Measurements from ENCODE around the gene SPOCK1.

SPOCK1 gene

GRCh38 chr5:137142346-137142745 lies 356.8 kb downstream of the SPOCK1 start:
- no peak for DNase-seq

DNA sequence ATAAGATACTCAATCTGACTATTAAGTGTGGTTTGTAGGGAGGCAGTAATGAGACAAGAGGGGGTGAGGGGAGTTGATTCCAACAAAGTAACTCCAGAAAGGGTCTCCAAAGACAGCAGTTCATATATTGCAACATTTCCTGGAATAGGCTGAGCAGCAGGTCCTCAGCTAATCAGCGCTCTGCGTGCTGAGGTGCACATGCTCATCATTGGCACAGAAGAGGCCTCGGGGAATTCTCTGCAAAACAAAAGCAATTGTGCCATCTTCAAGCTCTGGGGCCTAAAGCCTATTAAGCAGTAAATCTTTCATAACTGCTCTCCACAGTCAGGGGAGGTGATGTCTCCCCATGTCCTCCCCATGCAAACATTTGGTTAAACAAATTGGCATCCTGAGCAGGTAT lies 357.3 kb downstream of the SPOCK1 start:
- no peak for DNase-seq

- no peak for DNase-seq
Measured at GRCh38 chr5:137136991-137137632, 362.0 kb downstream of the SPOCK1 start.

DNA sequence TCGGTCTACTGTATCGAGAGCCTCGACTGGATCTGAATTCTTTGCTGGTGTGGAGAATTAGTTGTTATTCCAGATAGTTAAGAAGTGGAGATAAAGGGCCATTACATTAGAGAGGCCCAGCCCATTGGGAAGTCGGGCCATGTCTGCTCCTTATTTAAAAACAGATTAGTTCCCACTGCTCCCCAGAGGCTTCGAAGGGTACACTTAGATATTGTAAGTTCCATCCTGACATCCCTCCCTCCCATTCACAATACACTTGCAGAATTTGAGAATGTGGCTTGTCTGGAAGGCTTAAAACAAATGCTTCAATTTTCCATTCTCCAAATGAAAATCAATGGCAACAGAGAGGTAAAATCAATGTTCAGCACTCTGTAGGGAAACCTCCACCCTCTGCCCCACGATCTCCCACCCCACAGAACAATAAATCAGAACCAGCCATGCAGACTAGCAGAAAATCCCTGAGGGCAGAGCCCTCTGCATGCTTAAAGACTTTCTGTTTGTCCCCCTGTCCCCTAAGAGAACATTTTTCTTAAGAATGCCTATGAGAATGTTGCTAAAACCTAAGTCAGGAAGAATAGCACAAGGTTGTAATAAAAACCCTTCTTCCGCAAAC lies 364.1 kb downstream of the SPOCK1 start:
- DNase-seq: no peak

- no peak for DNase-seq
Measured at GRCh38 chr5:137129886-137130680, 369.0 kb downstream of the SPOCK1 start.

DNA sequence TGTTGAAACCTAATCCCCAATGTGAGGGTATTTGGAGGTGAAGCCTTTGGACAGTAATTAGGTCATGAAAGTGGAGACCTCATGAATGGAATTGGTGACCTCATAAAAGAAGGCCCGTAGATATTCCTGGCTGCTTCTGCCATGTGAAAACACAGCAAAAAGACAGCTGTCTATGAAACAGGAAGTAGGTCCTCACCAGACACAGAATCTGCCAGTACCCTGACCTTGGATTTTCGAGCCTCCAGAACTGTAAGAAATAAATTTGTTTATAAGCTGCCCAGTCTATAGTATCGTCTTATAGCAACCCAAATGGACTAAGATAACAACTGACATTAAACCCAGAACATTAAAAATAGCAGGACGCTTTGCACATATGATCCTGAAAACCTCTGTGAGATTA lies 371.1 kb downstream of the SPOCK1 start:
- peak; percentile 16 for DNase-seq

DNA sequence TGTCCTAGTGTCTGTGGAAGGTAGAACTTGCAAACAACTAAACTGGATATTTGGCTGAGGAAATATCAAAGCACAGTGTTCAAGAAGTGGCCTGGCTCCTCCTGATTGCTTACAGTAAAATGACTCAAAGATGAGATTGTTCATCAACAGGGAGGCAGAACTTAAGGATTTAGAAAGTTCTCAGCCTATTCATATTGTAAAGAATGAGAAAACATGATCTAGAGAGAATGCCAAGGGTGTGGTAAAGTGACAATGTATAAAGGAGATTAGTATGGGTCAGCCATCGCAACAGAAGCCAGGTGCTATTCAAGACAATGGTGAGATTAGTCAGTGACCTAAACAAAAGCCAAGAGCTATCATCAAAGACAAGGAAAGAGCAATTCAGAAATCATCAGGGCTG lies 372.3 kb downstream of the SPOCK1 start:
- DNase-seq: peak; percentile 19

DNA sequence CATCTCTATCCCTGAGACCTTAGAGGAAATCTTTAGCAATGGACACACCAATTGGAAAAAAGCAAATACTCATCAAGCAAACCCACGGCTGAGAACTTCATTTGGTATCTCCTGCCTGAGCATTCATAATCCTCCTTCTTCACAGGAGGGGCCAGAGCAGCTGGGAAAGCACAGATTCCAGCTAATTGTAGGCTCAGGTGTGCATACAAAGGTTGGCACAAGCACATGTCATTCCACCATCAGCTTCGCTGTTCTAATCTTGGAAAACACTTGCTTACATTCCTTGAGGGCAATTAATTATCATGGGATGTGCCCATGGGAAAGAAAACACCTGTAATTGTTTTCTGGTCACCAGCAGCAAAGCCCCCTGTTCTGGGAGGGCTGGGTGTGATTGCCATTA lies 376.6 kb downstream of the SPOCK1 start:
- DNase-seq: no peak

DNA sequence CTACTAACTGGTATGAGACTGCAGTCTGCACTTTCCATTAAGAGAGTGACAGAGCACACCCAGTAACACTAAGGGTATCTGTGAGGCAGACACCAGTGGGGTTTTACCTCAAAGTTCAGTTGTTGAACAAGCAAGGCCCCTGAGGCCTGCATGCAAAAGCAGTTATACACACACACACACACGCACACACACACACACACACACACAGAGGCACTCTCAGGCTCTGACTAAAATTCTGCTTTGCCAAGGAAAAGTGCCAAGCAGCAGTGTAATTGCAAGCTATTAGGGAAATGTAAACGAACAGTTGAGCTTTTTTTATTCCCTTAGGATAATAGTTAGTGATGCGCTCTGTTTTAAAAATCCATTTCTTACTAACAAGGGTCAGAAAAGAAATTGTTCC lies 377.1 kb downstream of the SPOCK1 start:
- DNase-seq: no peak

- DNase-seq: no peak
Measured at GRCh38 chr5:137119321-137119720, 379.8 kb downstream of the SPOCK1 start.

GRCh38 chr5:137118629-137119028 lies 380.5 kb downstream of the SPOCK1 start:
- no peak for DNase-seq

DNA sequence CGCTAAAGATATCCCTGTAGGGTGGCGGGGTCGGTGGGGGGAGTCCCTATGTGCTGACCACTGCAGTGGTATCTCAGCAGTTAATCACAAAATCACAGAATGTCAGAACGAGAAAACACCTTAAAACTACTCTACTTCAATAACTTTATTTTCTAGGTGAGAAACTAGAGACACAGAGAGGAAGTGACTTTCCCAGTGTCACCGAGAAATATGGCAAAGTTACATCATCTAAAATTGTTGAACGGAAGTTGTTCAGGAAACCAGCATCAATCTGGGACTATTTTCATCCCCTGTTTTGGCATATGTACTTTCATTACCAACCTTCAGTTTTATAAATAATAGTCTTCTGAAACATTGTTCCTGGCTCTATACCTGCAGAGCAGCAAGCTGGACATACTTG lies 384.0 kb downstream of the SPOCK1 start:
- no peak for DNase-seq

- DNase-seq: no peak
Measured at GRCh38 chr5:137114529-137114928, 384.6 kb downstream of the SPOCK1 start.

DNA sequence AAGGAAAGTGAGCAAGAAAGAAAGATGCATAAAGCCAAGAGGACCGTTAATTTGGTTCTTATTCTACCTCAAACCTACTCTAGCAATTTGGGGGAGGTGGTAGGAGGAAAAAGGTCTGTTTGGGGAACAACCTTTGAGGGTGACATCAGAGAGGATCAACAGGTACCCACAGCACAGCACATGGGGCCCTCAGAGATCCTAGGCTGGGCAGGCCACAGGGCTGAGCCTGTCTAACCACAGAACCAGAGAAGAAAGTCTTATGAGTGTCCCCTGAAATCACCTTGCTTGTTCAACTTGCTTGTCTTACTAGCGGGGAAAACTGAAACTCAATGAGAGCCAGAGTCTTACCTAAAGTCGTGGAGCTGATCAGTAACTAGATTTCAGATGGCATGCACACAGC lies 385.2 kb downstream of the SPOCK1 start:
- DNase-seq: no peak

DNA sequence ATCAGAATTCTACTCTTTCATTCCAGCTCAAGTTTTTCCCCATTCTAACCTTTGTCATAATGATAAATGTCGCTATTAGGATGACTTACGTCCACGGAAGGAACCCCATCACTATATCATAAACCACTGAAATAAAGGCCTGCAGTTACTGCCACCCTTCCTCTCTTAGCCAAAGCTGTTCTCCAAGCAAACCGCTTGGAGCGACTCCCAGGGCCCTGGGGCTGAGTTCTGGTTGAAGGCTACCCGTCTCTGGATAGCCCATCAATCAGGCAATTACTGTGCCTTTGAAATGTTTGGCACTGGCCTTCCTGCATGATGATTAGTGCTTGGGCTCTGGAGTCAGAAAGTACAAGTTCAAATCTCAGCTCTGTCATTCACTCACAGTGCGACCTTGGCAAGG lies 386.0 kb downstream of the SPOCK1 start:
- no peak for DNase-seq

GRCh38 chr5:137105351-137106035 lies 393.6 kb downstream of the SPOCK1 start:
- DNase-seq: no peak

DNA sequence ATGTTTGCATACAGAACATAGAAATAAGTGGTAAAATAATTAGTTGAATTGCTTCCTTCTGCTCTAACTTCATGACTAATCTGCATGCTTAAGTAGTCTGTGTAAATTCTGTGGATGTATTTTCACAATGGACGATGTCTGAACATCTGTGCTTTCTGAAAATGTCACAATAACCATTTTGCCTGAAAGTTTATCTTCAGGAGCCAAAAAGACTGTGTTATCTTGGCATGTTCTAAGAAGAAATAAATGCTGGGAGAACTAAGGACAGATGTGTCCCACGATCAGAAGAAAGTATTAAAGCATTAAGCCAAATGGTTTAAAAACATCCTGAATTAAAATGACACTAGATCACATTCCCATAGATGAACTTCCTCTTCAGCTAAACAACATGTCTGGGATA lies 397.6 kb downstream of the SPOCK1 start:
- no peak for DNase-seq

DNA sequence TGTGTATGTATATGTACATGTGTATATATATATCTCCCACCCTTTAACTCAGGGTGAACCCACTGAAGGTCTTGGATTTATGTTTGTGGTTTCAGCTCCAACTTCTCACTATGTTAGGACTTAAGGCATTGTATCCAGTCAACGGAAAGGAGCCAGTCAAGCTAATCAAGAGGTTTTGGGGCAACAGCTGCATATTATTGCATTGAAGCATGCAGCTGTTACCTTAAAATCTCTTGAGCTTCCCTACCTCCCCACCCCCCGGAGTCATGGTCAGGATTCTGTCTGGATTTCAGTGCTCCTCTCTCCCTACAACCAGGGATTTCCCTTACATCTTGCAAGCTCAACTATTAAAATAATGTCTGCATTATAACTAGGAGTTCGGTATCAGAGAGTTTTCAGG lies 399.5 kb downstream of the SPOCK1 start:
- no peak for DNase-seq

DNA sequence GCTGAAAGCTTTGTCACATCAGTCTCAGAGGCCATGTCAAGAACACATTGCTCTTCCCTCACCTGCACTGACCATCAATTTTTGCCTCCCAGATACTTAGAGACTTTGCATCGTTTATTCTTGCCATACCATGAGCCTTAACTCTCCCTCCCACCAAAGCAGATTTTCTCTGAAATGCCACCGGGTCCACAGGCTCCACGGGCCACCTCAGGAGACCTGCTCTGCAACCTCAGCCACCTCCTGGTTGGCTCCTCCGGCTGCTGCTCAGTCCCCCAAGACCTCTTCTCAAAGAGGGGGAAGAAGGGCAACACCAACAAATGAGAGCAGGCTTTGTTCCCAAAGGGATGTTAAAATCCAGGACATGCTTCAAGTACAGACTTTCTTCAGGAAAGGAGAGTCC lies 400.5 kb downstream of the SPOCK1 start:
- no peak for DNase-seq

DNA sequence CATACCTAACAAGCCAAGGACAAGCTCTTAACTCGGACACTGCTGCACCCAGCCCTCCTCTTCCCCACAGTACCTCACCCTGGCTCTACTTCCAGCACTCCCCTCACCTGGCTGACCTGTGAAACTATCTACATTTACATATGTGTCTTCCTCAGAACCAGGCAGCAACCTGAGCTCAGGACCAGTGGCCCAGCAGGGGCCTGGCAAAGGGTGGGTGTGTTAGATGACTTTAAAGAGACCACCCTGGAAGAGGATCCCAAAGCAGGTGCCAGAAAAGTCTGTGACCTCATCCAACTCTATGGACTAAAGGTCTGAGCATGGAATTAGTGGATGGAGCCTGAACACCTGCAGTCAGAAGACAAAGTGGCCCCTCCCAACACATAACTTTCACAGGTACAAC lies 400.9 kb downstream of the SPOCK1 start:
- DNase-seq: no peak

DNA sequence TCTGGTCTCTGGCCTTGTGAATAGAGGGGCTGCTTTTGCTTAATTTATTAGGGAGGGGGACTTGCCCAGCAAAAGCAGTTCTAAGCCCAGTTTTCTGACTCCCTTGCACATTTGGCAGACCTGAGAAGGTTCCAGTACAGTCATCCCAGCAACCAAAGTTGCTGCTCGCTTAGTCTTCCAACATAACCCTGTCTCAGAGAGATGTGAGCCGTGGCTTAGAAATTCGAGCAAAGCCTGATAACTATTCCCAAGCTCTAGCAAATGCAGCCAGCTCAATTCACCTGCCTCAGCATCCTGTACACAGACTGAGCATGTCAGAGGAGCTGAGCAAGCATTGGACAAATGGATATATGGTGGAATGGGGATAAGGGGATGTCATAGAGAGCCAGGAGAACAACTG lies 401.9 kb downstream of the SPOCK1 start:
- no peak for DNase-seq

GRCh38 chr5:137096149-137097103 lies 402.7 kb downstream of the SPOCK1 start:
- no peak for DNase-seq

DNA sequence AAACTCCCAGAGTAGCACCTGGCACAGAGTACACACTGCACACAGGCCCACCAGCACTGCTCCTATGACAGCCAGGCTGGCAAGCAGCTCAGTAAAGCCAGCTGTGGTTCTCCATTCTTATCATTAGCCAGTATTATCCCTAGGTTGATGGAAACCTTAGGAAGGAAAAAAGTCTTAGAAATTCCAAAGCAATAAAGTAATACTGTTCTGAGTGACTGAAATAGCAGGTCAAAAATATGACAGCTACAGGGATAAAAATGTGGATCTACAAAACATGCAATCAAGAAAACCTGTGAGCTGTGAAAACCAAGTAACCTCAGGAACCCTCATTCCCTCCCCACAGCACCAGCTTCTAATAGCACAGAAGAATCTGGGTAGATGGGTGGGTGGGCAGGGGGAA lies 403.5 kb downstream of the SPOCK1 start:
- DNase-seq: no peak
